Measurements from ENCODE around the gene DRC7. TPM values are rescaled to one million over a fixed set of nuclear protein-coding genes. Genes with fewer than 3 reads are reported as not detected.

The DRC7 gene
- total RNA-seq, 1 experiment from 2014 or later, result not detected

DNA sequence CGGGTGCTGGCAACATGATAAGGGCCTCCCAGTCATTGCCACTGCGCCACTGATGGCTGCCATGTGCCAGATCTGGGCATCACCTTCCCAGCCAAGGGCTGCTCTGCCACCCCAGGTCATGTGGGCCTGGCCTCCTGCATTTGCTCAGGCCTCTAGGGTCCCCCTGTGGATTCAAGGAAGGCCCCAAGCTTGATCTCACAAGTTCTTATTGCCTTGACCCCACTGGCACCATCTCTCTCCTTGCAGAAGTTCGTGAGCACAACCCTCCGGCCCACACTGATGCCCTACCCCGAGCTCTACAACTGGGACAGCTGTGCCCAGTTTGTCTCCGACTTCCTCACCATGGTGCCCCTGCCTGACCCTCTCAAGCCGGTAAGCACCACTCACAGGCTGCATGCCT, 5.3 kb downstream of the DRC7 start:
- H3K27me3 Mint-ChIP-seq (ENCODE audit: low read depth), result no peaks in the 10 kb centered on the region
- H3K4me3 Mint-ChIP-seq, result no peak overlapping the region
- DNase-seq (ENCODE audit: low spot score), result no peak
- H3K36me3 Mint-ChIP-seq, result no peaks in the 10 kb centered on the region
- CTCF ChIA-PET, result no interaction called here
- TF ChIP-seq NFE2L1 (CRISPR knock-in tag; IDR thresholded peaks at IDR 0.05) (no peak), CREB1 (CRISPR knock-in tag; IDR thresholded peaks at IDR 0.05) (no peak), ZNF671 (CRISPR knock-in tag; IDR thresholded peaks at IDR 0.05) (no peak)
- no peaks in the 10 kb centered on the region for H3K9me3 Mint-ChIP-seq
- H3K27ac Mint-ChIP-seq, result no peak overlapping the region
- ATAC-seq, result no peak
- peaks cover 8% of the 10 kb centered on the region for H3K4me1 Mint-ChIP-seq
- POLR2A ChIA-PET, result no interaction called here

GRCh38 chr16:57700781-57701551, 6.4 kb downstream of the DRC7 start:
- no peak overlapping the region for H3K27ac Mint-ChIP-seq
- ATAC-seq, result no peak
- CTCF ChIA-PET, result interaction anchor here (0.9 kb wide), 1 partner anchor 33 kb away, joined by 3 read pairs; no protein-coding TSS in a partner anchor
- TF ChIP-seq ELF4 (CRISPR knock-in tag; IDR thresholded peaks at IDR 0.05; ENCODE audit: low read depth), result no peak
- no peak for TF ChIP-seq NFE2L1 (CRISPR knock-in tag; IDR thresholded peaks at IDR 0.05)
- no peak for TF ChIP-seq AR (CRISPR knock-in tag; IDR thresholded peaks at IDR 0.05)
- no peak for TF ChIP-seq ERG (CRISPR knock-in tag; IDR thresholded peaks at IDR 0.05)
- TF ChIP-seq ZNF671 (CRISPR knock-in tag; IDR thresholded peaks at IDR 0.05), result no peak
- TF ChIP-seq EMX1 (CRISPR knock-in tag; IDR thresholded peaks at IDR 0.05), result no peak
- TF ChIP-seq, protein P1, sequence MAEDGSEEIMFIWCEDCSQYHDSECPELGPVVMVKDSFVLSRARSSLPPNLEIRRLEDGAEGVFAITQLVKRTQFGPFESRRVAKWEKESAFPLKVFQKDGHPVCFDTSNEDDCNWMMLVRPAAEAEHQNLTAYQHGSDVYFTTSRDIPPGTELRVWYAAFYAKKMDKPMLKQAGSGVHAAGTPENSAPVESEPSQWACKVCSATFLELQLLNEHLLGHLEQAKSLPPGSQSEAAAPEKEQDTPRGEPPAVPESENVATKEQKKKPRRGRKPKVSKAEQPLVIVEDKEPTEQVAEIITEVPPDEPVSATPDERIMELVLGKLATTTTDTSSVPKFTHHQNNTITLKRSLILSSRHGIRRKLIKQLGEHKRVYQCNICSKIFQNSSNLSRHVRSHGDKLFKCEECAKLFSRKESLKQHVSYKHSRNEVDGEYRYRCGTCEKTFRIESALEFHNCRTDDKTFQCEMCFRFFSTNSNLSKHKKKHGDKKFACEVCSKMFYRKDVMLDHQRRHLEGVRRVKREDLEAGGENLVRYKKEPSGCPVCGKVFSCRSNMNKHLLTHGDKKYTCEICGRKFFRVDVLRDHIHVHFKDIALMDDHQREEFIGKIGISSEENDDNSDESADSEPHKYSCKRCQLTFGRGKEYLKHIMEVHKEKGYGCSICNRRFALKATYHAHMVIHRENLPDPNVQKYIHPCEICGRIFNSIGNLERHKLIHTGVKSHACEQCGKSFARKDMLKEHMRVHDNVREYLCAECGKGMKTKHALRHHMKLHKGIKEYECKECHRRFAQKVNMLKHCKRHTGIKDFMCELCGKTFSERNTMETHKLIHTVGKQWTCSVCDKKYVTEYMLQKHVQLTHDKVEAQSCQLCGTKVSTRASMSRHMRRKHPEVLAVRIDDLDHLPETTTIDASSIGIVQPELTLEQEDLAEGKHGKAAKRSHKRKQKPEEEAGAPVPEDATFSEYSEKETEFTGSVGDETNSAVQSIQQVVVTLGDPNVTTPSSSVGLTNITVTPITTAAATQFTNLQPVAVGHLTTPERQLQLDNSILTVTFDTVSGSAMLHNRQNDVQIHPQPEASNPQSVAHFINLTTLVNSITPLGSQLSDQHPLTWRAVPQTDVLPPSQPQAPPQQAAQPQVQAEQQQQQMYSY (CRISPR knock-in tag; IDR thresholded peaks at IDR 0.05), result no peak
- TF ChIP-seq CREM (CRISPR knock-in tag; IDR thresholded peaks at IDR 0.05), result no peak
- no peak for TF ChIP-seq ZBTB21 (CRISPR knock-in tag; IDR thresholded peaks at IDR 0.05; ENCODE audit: borderline replicate concordance)
- no peak for TF ChIP-seq ZNF425 (CRISPR knock-in tag; conservative IDR thresholded peaks at IDR 0.05)
- TF ChIP-seq, protein P2, sequence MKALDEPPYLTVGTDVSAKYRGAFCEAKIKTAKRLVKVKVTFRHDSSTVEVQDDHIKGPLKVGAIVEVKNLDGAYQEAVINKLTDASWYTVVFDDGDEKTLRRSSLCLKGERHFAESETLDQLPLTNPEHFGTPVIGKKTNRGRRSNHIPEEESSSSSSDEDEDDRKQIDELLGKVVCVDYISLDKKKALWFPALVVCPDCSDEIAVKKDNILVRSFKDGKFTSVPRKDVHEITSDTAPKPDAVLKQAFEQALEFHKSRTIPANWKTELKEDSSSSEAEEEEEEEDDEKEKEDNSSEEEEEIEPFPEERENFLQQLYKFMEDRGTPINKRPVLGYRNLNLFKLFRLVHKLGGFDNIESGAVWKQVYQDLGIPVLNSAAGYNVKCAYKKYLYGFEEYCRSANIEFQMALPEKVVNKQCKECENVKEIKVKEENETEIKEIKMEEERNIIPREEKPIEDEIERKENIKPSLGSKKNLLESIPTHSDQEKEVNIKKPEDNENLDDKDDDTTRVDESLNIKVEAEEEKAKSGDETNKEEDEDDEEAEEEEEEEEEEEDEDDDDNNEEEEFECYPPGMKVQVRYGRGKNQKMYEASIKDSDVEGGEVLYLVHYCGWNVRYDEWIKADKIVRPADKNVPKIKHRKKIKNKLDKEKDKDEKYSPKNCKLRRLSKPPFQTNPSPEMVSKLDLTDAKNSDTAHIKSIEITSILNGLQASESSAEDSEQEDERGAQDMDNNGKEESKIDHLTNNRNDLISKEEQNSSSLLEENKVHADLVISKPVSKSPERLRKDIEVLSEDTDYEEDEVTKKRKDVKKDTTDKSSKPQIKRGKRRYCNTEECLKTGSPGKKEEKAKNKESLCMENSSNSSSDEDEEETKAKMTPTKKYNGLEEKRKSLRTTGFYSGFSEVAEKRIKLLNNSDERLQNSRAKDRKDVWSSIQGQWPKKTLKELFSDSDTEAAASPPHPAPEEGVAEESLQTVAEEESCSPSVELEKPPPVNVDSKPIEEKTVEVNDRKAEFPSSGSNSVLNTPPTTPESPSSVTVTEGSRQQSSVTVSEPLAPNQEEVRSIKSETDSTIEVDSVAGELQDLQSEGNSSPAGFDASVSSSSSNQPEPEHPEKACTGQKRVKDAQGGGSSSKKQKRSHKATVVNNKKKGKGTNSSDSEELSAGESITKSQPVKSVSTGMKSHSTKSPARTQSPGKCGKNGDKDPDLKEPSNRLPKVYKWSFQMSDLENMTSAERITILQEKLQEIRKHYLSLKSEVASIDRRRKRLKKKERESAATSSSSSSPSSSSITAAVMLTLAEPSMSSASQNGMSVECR (CRISPR knock-in tag; IDR thresholded peaks at IDR 0.05; ENCODE audit: borderline replicate concordance), result no peak
- TF ChIP-seq ZNF317 (CRISPR knock-in tag; IDR thresholded peaks at IDR 0.05; ENCODE audit: borderline replicate concordance, low read depth), result no peak
- TF ChIP-seq, protein P3, sequence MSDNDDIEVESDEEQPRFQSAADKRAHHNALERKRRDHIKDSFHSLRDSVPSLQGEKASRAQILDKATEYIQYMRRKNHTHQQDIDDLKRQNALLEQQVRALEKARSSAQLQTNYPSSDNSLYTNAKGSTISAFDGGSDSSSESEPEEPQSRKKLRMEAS (CRISPR knock-in tag; IDR thresholded peaks at IDR 0.05), result no peak

More at GRCh38 chr16:57700781-57701551, 6.4 kb downstream of the DRC7 start:
- Mint-ChIP-seq H3K4me3 (no peak overlapping the region), H3K27me3 (ENCODE audit: low read depth) (no peaks in the 10 kb centered on the region; the same call in 1 of the 2 replicates), H3K4me1 (peaks cover 5% of the 10 kb centered on the region; the same call in 1 of the 2 replicates), H3K36me3 (no peaks in the 10 kb centered on the region), H3K9me3 (no peaks in the 10 kb centered on the region)
- POLR2A ChIA-PET, result interaction anchor here (0.6 kb wide), 1 partner anchor 1034 kb away, joined by 5 read pairs; no protein-coding TSS in a partner anchor
- DNase-seq (ENCODE audit: low spot score), result no peak

Measured in WTC11 (cell line).